ENCODE results near the gene NLK. TPM values are rescaled to one million over a fixed set of nuclear protein-coding genes. Genes with fewer than 3 reads are reported as not detected.

NLK gene
- total RNA-seq, 1 donor from 2014 or later = 23.8 TPM

Other genes starting within 250 kb of the NLK start
- 0.38 TPM for gene NOS2, start 242.1 kb upstream of the NLK start, total RNA-seq
- gene LYRM9, start 149.3 kb upstream of the NLK start, total RNA-seq = 8.2 TPM

Data from lower lobe of right lung (tissue), 1 donor.